OCI-LY1 (cell line): ENCODE results near the gene OVAAL.

ENCODE experiments used
- H2AFZ ChIP-seq: fragments of 200-600 bp; sonication (generic), shearing (Covaris generic); 2 replicates; pipeline ENCODE4 v1.6.0; 2014; ENCODE audit warnings: antibody characterized with exemption, mild to moderate bottlenecking, low read length
- H3F3A ChIP-seq: fragments of 200-600 bp; sonication (generic), shearing (Covaris generic); 2 replicates; pipeline ENCODE4 v1.6.0; 2014; ENCODE audit warnings: mild to moderate bottlenecking, antibody characterized with exemption, low read length, moderate library complexity; ENCODE audit not compliant: insufficient read depth
- H3K27ac ChIP-seq: fragments of 200-600 bp; sonication (generic); 2 replicates; pipeline ENCODE4 v1.5.1; 2014; ENCODE audit warnings: low read length, mixed run types, mild to moderate bottlenecking, low read depth; ENCODE audit not compliant: poor library complexity, severe bottlenecking
- H3K27me3 ChIP-seq: fragments of 200-600 bp; sonication (generic); 2 replicates; pipeline ENCODE4 v1.6.0; 2014; ENCODE audit warnings: antibody characterized with exemption, mild to moderate bottlenecking, low read length, moderate library complexity; ENCODE audit not compliant: insufficient read depth
- H3K36me3 ChIP-seq: fragments of 200-600 bp; sonication (generic); 2 replicates; pipeline ENCODE4 v1.6.1; 2014; ENCODE audit warnings: mild to moderate bottlenecking, antibody characterized with exemption, low read length, moderate library complexity, mixed read lengths; ENCODE audit not compliant: insufficient read depth
- H3K4me1 ChIP-seq: fragments of 200-600 bp; sonication (generic); 2 replicates; pipeline ENCODE4 v1.5.1; 2014; ENCODE audit warnings: mild to moderate bottlenecking, low read length, moderate library complexity; ENCODE audit not compliant: insufficient read depth, severe bottlenecking
- H3K4me2 ChIP-seq: fragments of 200-600 bp; sonication (generic), shearing (Covaris generic); 2 replicates; pipeline ENCODE4 v1.6.1; 2014; ENCODE audit warnings: low read length
- H3K4me3 ChIP-seq: fragments of 200-600 bp; sonication (generic); 2 replicates; pipeline ENCODE4 v1.5.1; 2014; ENCODE audit warnings: low read length, low read depth, mild to moderate bottlenecking, mixed read lengths; ENCODE audit not compliant: poor library complexity, severe bottlenecking
- H3K79me2 ChIP-seq: fragments of 200-600 bp; shearing (Covaris generic); 2 replicates; pipeline ENCODE4 v1.6.1; 2016; ENCODE audit warnings: mixed run types, low read length, mixed read lengths; ENCODE audit not compliant: insufficient read depth
- H3K9ac ChIP-seq: fragments of 200-600 bp; sonication (generic), shearing (Covaris generic); 2 replicates; pipeline ENCODE4 v1.6.1; 2014; ENCODE audit warnings: mild to moderate bottlenecking, low read length, mixed read lengths
- H3K9me2 ChIP-seq: fragments of 200-600 bp; sonication (generic), shearing (Covaris generic); 2 replicates; pipeline ENCODE4 v1.6.1; 2014; ENCODE audit warnings: low read depth, mild to moderate bottlenecking, low read length, mixed read lengths
- H3K9me3 ChIP-seq: fragments of 200-600 bp; shearing (Covaris generic); 2 replicates; pipeline ENCODE4 v1.6.1; 2014; ENCODE audit warnings: low read length, mixed read lengths
- H4K20me1 ChIP-seq: fragments of 200-600 bp; sonication (generic), shearing (Covaris generic); 2 replicates; pipeline ENCODE4 v1.6.0; 2016; ENCODE audit warnings: mild to moderate bottlenecking, low read length; ENCODE audit not compliant: insufficient read depth
- CTCF ChIP-seq: fragments of 200-600 bp; sonication (generic), shearing (Covaris generic); IDR thresholded peaks from 2 replicates; pipeline ENCODE4 v1.5.1; 2017; ENCODE audit warnings: mild to moderate bottlenecking, antibody characterized with exemption, low read length, moderate library complexity, mixed read lengths
- EZH2 ChIP-seq: fragments of 200-600 bp; sonication (generic), shearing (Covaris generic); IDR thresholded peaks from 2 replicates; pipeline ENCODE4 v1.8.0; 2017; ENCODE audit warnings: borderline replicate concordance, mixed run types, mild to moderate bottlenecking, antibody characterized with exemption, low read length, moderate library complexity, mixed read lengths

OVAAL gene

GRCh38 chr1:180568184-180568583 lies 9.4 kb downstream of the OVAAL start:
- Histone ChIP-seq H3K79me2 (no peaks in the 10 kb centered on the region), H2AFZ (no peak overlapping the region), H3K36me3 (no peaks in the 10 kb centered on the region), H3K4me3 (no peak overlapping the region), H3K4me1 (no peaks in the 10 kb centered on the region), H3K4me2 (no peak overlapping the region), H4K20me1 (no peaks in the 10 kb centered on the region), H3K9ac (no peak overlapping the region), H3K9me2 (no peaks in the 10 kb centered on the region), H3K27ac (no peak overlapping the region), H3F3A (no peaks in the 10 kb centered on the region), H3K9me3 (no peaks in the 10 kb centered on the region), H3K27me3 (peaks cover 3% of the 10 kb centered on the region; the same call in 1 of the 2 replicates)
- TF ChIP-seq CTCF (no peak), EZH2 (no peak)

GRCh38 chr1:180571060-180571831 lies 12.5 kb downstream of the OVAAL start:
- Histone ChIP-seq H3K4me3 (no peak overlapping the region), H3F3A (no peaks in the 10 kb centered on the region), H4K20me1 (no peaks in the 10 kb centered on the region), H3K4me2 (no peak overlapping the region), H3K27ac (no peak overlapping the region), H2AFZ (no peak overlapping the region), H3K9me3 (no peaks in the 10 kb centered on the region), H3K79me2 (no peaks in the 10 kb centered on the region), H3K4me1 (no peaks in the 10 kb centered on the region), H3K36me3 (no peaks in the 10 kb centered on the region), H3K27me3 (no peaks in the 10 kb centered on the region), H3K9me2 (no peaks in the 10 kb centered on the region), H3K9ac (no peak overlapping the region)
- TF ChIP-seq EZH2 (no peak), CTCF (no peak)

GRCh38 chr1:180571832-180572636 lies 13.3 kb downstream of the OVAAL start:
- H3K4me1 ChIP-seq: no peaks in the 10 kb centered on the region
- no peak overlapping the region for H2AFZ ChIP-seq
- no peaks in the 10 kb centered on the region for H3K9me2 ChIP-seq
- no peaks in the 10 kb centered on the region for H3F3A ChIP-seq
- no peaks in the 10 kb centered on the region for H3K79me2 ChIP-seq
- TF ChIP-seq CTCF (no peak), EZH2 (no peak)
- no peak overlapping the region for H3K9ac ChIP-seq
- no peak overlapping the region for H3K27ac ChIP-seq
- no peak overlapping the region for H3K4me2 ChIP-seq
- H3K36me3 ChIP-seq: no peaks in the 10 kb centered on the region
- no peaks in the 10 kb centered on the region for H4K20me1 ChIP-seq
- H3K4me3 ChIP-seq: no peak overlapping the region
- no peaks in the 10 kb centered on the region for H3K9me3 ChIP-seq
- no peaks in the 10 kb centered on the region for H3K27me3 ChIP-seq
